ENCODE measurements around the gene EXOC3L1.
A peak's percentile ranks its signal among the peaks of the same experiment; 100 is the strongest.

EXOC3L1 gene

GRCh38 chr16:67190448-67191399 is 788 bp upstream of the EXOC3L1 start:
- Mint-ChIP-seq H3K4me1 (peaks cover 35% of the 10 kb centered on the region), H3K36me3 (ENCODE audit: insufficient read depth) (peaks cover 5% of the 10 kb centered on the region), H3K4me3 (peak overlapping the region; percentile 89), H3K27me3 (no peaks in the 10 kb centered on the region), H3K9me3 (no peaks in the 10 kb centered on the region), H3K27ac (ENCODE audit: low read depth) (peak overlapping the region; percentile 64)
- ATAC-seq (replicated peaks; ENCODE audit: extremely low read depth, poor library complexity, severe bottlenecking) (no peak), DNase-seq (ENCODE audit: low spot score in 2 of 2) (no peak)

DNA sequence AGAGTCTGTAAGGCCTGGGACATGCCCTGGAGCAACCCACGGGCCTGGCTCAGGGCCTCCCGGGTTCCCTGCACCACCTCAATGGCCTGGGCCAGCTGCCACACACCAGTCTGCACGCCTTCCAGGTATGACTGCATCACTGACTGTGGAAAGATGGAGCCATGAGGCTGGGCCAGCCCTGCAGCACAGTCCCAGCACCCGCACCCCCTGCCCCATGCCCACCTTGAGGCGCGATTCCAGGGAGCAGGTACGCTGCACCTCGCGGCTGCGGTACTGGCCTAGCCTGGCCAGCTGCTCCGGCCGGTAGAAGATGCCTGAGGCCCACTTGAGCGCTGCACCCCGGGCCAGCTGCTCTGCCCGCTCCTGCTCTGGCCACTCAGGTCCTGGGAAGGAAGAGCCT is 1.1 kb downstream of the EXOC3L1 start:
- Mint-ChIP-seq H3K27me3 (no peaks in the 10 kb centered on the region), H3K4me3 (no peak overlapping the region), H3K4me1 (peaks cover 37% of the 10 kb centered on the region), H3K27ac (ENCODE audit: low read depth) (no peak overlapping the region), H3K9me3 (no peaks in the 10 kb centered on the region), H3K36me3 (ENCODE audit: insufficient read depth) (peaks cover 6% of the 10 kb centered on the region)
- DNase-seq (ENCODE audit: low spot score in 2 of 2) (no peak), ATAC-seq (replicated peaks; ENCODE audit: extremely low read depth, poor library complexity, severe bottlenecking) (no peak)

DNA sequence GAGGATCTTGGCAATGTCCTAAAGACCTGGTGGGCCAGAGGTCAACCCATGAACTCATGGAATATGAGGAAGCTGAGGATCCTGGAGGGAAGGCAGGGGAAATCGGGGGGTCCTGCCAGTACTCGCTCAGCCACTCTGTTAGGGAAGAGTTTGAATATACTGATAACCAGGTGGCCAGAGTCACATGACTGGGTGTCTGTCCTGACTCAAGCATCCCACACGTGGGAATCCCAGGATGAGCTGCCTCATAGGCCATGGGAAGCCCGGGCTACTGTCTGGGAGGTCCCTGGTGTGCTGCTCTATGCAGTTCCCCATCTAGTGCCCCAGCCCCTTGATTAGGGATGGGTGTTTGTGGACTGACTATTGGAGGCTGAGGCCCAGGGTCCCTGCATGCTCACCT is 1.6 kb downstream of the EXOC3L1 start:
- Mint-ChIP-seq H3K4me3 (no peak overlapping the region), H3K4me1 (peaks cover 32% of the 10 kb centered on the region), H3K9me3 (no peaks in the 10 kb centered on the region), H3K27me3 (no peaks in the 10 kb centered on the region), H3K36me3 (ENCODE audit: insufficient read depth) (peaks cover 6% of the 10 kb centered on the region), H3K27ac (ENCODE audit: low read depth) (no peak overlapping the region)
- no peak for ATAC-seq (replicated peaks; ENCODE audit: extremely low read depth, poor library complexity, severe bottlenecking)
- DNase-seq (ENCODE audit: low spot score in 2 of 2): no peak

DNA sequence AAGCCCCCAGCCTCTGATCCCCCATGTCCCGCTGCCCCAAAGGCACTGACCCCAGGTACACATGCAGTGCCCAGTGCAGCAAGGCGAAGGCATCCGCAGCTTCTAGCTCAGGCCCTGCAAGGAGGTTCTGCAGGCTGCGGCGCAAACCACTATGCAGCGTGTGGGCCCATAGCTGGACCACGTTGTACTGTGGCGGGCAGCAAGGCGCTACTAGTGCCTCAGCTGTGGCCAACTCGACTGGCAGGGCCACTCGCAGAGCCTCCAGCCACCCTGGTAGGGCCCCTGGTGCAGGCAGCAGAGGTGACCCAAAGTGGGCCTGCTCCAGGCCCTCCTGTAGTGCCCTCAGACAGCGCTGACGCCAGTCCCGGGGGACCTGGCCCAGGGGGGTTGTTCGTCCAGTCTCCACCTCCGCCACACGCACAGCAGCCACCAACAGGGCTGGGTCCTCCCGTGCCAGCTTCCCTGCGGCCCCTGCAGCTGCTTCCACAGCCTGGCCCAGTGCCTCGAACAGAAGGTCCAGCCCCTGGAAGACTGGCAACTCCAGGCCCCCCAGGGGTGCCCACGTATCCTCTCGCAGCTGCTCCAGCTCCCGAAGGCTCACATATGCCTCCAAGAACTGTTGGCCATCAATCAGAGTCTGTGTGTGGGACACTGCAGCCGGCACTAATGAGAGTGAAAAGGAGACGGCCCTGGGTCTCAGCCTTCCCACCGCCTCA is 2.6 kb downstream of the EXOC3L1 start:
- Mint-ChIP-seq H3K27me3 (no peaks in the 10 kb centered on the region), H3K36me3 (ENCODE audit: insufficient read depth) (peaks cover 6% of the 10 kb centered on the region)
- ATAC-seq (replicated peaks; ENCODE audit: extremely low read depth, poor library complexity, severe bottlenecking): no peak

DNA sequence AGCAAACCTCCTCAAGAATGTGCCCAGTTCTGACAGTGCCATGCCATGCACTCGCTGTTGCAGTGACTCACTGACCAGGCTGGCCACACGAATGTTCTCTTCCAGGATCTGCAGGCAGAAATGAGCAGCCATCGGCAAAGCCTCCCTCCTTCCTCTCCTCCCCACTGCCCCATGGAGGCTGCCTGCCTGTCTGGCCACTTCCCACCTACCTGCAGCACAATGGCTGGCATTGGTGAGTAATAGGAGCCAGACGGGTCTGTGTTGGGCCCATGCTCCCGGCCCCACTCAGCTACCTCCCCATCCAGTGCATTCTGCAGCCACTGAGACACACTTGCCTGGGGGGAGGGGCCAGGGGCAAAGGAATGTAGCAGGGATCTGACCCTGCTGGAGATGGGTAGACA is 3.4 kb downstream of the EXOC3L1 start:
- no peak overlapping the region for H3K27ac Mint-ChIP-seq (ENCODE audit: low read depth)

More for the DNA sequence above, 2.6 kb downstream of the EXOC3L1 start:
- no peak overlapping the region for H3K4me3 Mint-ChIP-seq
- DNase-seq (ENCODE audit: low spot score in 2 of 2): no peak
- no peak overlapping the region for H3K27ac Mint-ChIP-seq (ENCODE audit: low read depth)
- peaks cover 22% of the 10 kb centered on the region for H3K4me1 Mint-ChIP-seq
- H3K9me3 Mint-ChIP-seq: no peaks in the 10 kb centered on the region

GRCh38 chr16:67185651-67186134 is 4.2 kb downstream of the EXOC3L1 start:
- H3K27me3 Mint-ChIP-seq: no peaks in the 10 kb centered on the region
- H3K36me3 Mint-ChIP-seq (ENCODE audit: insufficient read depth): peaks cover 3% of the 10 kb centered on the region
- H3K4me1 Mint-ChIP-seq: peaks cover 12% of the 10 kb centered on the region
- ATAC-seq (replicated peaks; ENCODE audit: extremely low read depth, poor library complexity, severe bottlenecking) (no peak), DNase-seq (ENCODE audit: low spot score in 2 of 2) (no peak)
- peak overlapping the region; percentile 70 for H3K27ac Mint-ChIP-seq (ENCODE audit: low read depth)
- H3K9me3 Mint-ChIP-seq: no peaks in the 10 kb centered on the region
- H3K4me3 Mint-ChIP-seq: no peak overlapping the region

More for the DNA sequence above, 3.4 kb downstream of the EXOC3L1 start:
- DNase-seq (ENCODE audit: low spot score in 2 of 2): no peak
- Mint-ChIP-seq H3K4me3 (no peak overlapping the region), H3K9me3 (no peaks in the 10 kb centered on the region), H3K27me3 (no peaks in the 10 kb centered on the region), H3K4me1 (peaks cover 17% of the 10 kb centered on the region), H3K36me3 (ENCODE audit: insufficient read depth) (peaks cover 3% of the 10 kb centered on the region)
- no peak for ATAC-seq (replicated peaks; ENCODE audit: extremely low read depth, poor library complexity, severe bottlenecking)

- Mint-ChIP-seq H3K27me3 (no peaks in the 10 kb centered on the region), H3K4me1 (peaks cover 12% of the 10 kb centered on the region), H3K36me3 (ENCODE audit: insufficient read depth) (peaks cover 3% of the 10 kb centered on the region), H3K27ac (ENCODE audit: low read depth) (peak overlapping the region; percentile 70), H3K4me3 (no peak overlapping the region), H3K9me3 (no peaks in the 10 kb centered on the region)
- ATAC-seq (replicated peaks; ENCODE audit: extremely low read depth, poor library complexity, severe bottlenecking): peak; percentile 18
- DNase-seq (ENCODE audit: low spot score in 2 of 2): peak; percentile 74 to 79
These were observed 4.8 kb downstream of the EXOC3L1 start for GRCh38 chr16:67184995-67185650.

GRCh38 chr16:67184453-67184994 is 5.4 kb downstream of the EXOC3L1 start:
- H3K4me1 Mint-ChIP-seq: peaks cover 12% of the 10 kb centered on the region
- peaks cover 3% of the 10 kb centered on the region for H3K36me3 Mint-ChIP-seq (ENCODE audit: insufficient read depth)
- peak overlapping the region; percentile 70 for H3K27ac Mint-ChIP-seq (ENCODE audit: low read depth)
- H3K4me3 Mint-ChIP-seq: no peak overlapping the region
- no peak for DNase-seq (ENCODE audit: low spot score in 2 of 2)
- no peak for ATAC-seq (replicated peaks; ENCODE audit: extremely low read depth, poor library complexity, severe bottlenecking)
- no peaks in the 10 kb centered on the region for H3K27me3 Mint-ChIP-seq
- no peaks in the 10 kb centered on the region for H3K9me3 Mint-ChIP-seq

DNA sequence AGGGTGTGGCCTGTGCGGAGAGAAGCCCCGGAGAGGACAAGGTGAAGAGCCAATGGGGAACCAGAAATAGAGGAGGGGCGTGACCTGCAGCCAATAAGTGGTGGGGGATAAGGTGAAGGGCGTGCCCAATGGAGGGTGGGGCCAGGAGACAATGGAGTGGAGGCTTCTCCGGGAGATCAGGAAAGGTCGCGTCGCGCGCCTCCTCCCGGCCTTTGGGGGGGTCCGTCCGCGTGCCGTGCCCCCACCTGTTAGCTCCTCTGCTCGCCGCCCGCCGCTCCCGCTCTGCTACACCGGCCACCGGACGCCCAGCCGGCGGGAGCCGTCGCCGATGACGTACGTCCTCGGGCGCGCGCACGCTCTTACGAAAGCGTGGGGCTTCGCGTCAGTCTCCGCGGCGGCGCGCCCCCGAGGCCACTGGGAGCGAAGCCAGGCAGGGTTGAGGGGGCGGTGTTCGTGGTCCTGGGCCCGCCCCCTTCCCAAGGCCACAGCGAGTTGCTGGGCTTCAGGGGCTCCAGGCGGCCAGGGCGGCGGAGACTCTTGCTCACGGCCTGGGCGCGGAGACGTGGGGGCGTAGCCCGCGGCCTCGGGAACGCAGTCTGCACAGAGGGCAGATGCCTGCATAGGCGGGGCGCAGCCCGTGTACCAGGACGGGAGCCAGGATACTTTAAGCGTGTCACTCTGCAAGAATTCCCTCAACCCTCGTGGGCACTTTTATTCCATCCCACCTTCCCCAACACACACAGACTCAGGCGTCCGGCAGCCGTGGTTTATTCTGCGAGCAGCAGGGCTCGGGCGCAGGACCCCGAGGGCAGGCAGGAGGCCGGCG is 6.1 kb downstream of the EXOC3L1 start, which contains the start of gene MATCAP1:
MATCAP1 (minus strand) TSS at position 337 of the 826 bp plus-strand sequence. CDS start 3,353 bp downstream, outside the sequence.
- Mint-ChIP-seq H3K4me1 (peaks cover 15% of the 10 kb centered on the region), H3K27me3 (no peaks in the 10 kb centered on the region), H3K36me3 (ENCODE audit: insufficient read depth) (peaks cover 3% of the 10 kb centered on the region), H3K27ac (ENCODE audit: low read depth) (peak within 1 kb of the TSS; percentile 70), H3K4me3 (no peak within 1 kb of the TSS), H3K9me3 (no peaks in the 10 kb centered on the region)
- ATAC-seq (replicated peaks; ENCODE audit: extremely low read depth, poor library complexity, severe bottlenecking): peak; percentile 95
- DNase-seq (ENCODE audit: low spot score in 2 of 2): peak; percentile 79 to 92

DNA sequence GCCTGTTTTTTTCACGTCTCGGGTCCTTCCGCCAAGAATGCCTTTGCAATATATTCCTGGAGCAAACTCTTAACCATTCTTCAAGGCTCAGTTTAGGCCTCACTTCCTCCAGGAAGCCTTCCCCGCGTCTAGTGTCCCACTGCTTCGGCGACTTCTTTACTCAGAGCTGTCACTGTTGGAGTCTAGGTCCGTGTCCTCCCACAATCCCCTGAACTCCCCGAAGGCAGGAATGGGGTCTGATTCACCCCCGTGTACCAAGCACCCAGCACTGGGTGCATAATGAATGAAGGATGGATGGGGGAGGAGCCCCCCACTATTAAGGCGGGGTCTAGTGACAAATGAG is 6.7 kb downstream of the EXOC3L1 start:
- peaks cover 3% of the 10 kb centered on the region for H3K36me3 Mint-ChIP-seq (ENCODE audit: insufficient read depth)
- H3K9me3 Mint-ChIP-seq: no peaks in the 10 kb centered on the region
- H3K4me1 Mint-ChIP-seq: peaks cover 20% of the 10 kb centered on the region
- DNase-seq (ENCODE audit: low spot score in 2 of 2) (no peak), ATAC-seq (replicated peaks; ENCODE audit: extremely low read depth, poor library complexity, severe bottlenecking) (no peak)
- no peaks in the 10 kb centered on the region for H3K27me3 Mint-ChIP-seq
- no peak overlapping the region for H3K27ac Mint-ChIP-seq (ENCODE audit: low read depth)
- H3K4me3 Mint-ChIP-seq: no peak overlapping the region

GRCh38 chr16:67182288-67182687 is 7.6 kb downstream of the EXOC3L1 start:
- H3K36me3 Mint-ChIP-seq (ENCODE audit: insufficient read depth): peaks cover 4% of the 10 kb centered on the region
- no peak for ATAC-seq (replicated peaks; ENCODE audit: extremely low read depth, poor library complexity, severe bottlenecking)
- no peak for DNase-seq (ENCODE audit: low spot score in 2 of 2)
- H3K27me3 Mint-ChIP-seq: no peaks in the 10 kb centered on the region
- no peaks in the 10 kb centered on the region for H3K9me3 Mint-ChIP-seq
- peaks cover 30% of the 10 kb centered on the region for H3K4me1 Mint-ChIP-seq
- H3K4me3 Mint-ChIP-seq: no peak overlapping the region
- no peak overlapping the region for H3K27ac Mint-ChIP-seq (ENCODE audit: low read depth)

Measured in central memory CD8-positive, alpha-beta T cell (primary cell).